ENCODE measurements around the gene DNASE1L2.

DNA sequence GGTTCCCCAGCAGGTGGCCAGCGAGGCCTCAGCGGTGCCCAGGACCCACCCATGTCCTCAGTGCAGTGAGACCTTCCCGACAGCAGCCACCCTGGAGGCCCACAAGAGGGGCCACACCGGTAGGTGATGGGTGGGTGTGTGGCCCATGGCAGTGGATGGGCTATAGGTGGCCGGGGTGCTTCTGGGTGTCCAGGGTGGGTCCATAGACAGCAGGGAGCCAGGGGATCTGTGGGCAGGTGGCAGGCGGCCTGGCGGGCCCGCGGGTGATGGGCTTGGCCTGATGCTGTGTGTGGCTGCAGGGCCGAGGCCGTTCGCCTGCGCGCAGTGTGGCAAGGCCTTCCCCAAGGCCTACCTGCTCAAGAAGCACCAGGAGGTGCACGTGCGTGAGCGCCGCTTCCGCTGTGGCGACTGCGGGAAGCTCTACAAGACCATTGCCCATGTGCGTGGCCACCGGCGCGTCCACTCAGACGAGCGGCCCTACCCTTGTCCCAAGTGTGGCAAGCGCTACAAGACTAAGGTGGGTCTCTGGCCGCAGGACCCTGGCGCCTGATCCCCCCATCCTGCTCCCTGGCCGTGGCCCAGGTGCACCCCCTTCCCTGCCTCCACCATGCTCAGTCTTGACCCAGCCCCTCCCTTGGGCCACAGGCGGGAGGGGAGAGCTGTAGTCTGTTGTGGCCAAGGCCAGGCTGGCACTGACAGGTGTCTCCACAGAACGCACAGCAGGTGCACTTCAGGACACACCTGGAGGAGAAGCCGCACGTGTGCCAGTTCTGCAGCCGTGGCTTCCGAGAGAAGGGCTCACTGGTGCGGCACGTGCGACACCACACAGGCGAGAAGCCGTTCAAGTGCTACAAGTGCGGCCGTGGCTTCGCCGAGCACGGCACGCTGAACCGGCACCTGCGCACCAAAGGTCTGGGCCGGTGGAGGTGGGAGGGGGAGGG is 2.1 kb upstream of the DNASE1L2 start:
- TF ChIP-seq RAD21 (IDR thresholded peaks at IDR 0.05; ENCODE audit: low read depth): no peak
- TF ChIP-seq, protein P1, sequence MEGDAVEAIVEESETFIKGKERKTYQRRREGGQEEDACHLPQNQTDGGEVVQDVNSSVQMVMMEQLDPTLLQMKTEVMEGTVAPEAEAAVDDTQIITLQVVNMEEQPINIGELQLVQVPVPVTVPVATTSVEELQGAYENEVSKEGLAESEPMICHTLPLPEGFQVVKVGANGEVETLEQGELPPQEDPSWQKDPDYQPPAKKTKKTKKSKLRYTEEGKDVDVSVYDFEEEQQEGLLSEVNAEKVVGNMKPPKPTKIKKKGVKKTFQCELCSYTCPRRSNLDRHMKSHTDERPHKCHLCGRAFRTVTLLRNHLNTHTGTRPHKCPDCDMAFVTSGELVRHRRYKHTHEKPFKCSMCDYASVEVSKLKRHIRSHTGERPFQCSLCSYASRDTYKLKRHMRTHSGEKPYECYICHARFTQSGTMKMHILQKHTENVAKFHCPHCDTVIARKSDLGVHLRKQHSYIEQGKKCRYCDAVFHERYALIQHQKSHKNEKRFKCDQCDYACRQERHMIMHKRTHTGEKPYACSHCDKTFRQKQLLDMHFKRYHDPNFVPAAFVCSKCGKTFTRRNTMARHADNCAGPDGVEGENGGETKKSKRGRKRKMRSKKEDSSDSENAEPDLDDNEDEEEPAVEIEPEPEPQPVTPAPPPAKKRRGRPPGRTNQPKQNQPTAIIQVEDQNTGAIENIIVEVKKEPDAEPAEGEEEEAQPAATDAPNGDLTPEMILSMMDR (IDR thresholded peaks at IDR 0.05 in 2 of 3, conservative IDR thresholded peaks at IDR 0.05 in 1 of 3; ENCODE audit: borderline replicate concordance in 1 of 3, insufficient read depth in 1 of 3, low read depth in 2 of 3, low read length in 2 of 3): 0 out of 6 replicates have a peak, but pooled peaks of 1 of the 3 experiments have one; percentile 5
- TF ChIP-seq POLR2A (IDR thresholded peaks at IDR 0.05; ENCODE audit: borderline replicate concordance, extremely low read depth, insufficient read depth, insufficient read length): no peak
- TF ChIP-seq SIN3A (IDR thresholded peaks at IDR 0.05; ENCODE audit: low read depth): no peak
- TF ChIP-seq, protein P2, sequence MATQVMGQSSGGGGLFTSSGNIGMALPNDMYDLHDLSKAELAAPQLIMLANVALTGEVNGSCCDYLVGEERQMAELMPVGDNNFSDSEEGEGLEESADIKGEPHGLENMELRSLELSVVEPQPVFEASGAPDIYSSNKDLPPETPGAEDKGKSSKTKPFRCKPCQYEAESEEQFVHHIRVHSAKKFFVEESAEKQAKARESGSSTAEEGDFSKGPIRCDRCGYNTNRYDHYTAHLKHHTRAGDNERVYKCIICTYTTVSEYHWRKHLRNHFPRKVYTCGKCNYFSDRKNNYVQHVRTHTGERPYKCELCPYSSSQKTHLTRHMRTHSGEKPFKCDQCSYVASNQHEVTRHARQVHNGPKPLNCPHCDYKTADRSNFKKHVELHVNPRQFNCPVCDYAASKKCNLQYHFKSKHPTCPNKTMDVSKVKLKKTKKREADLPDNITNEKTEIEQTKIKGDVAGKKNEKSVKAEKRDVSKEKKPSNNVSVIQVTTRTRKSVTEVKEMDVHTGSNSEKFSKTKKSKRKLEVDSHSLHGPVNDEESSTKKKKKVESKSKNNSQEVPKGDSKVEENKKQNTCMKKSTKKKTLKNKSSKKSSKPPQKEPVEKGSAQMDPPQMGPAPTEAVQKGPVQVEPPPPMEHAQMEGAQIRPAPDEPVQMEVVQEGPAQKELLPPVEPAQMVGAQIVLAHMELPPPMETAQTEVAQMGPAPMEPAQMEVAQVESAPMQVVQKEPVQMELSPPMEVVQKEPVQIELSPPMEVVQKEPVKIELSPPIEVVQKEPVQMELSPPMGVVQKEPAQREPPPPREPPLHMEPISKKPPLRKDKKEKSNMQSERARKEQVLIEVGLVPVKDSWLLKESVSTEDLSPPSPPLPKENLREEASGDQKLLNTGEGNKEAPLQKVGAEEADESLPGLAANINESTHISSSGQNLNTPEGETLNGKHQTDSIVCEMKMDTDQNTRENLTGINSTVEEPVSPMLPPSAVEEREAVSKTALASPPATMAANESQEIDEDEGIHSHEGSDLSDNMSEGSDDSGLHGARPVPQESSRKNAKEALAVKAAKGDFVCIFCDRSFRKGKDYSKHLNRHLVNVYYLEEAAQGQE (IDR thresholded peaks at IDR 0.05; ENCODE audit: low read depth): no peak
- TF ChIP-seq, protein P3, sequence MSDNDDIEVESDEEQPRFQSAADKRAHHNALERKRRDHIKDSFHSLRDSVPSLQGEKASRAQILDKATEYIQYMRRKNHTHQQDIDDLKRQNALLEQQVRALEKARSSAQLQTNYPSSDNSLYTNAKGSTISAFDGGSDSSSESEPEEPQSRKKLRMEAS (IDR thresholded peaks at IDR 0.05): no peak
- TF ChIP-seq EGR1 (IDR thresholded peaks at IDR 0.05; ENCODE audit: low read depth): no peak
- TF ChIP-seq CEBPB (IDR thresholded peaks at IDR 0.05; ENCODE audit: low read depth): no peak
- TF ChIP-seq EZH2 (IDR thresholded peaks at IDR 0.05): no peak
- no peak for TF ChIP-seq POLR2AphosphoS5 (IDR thresholded peaks at IDR 0.05; ENCODE audit: low read depth, low read length)
- TF ChIP-seq EZH2phosphoT487 (IDR thresholded peaks at IDR 0.05; ENCODE audit: borderline replicate concordance): no peak
- no peak for TF ChIP-seq JUND (IDR thresholded peaks at IDR 0.05)
- no peak for TF ChIP-seq ZNF274 (IDR thresholded peaks at IDR 0.05; ENCODE audit: low read depth, low read length)
- TF ChIP-seq TCF7L2 (IDR thresholded peaks at IDR 0.05; ENCODE audit: borderline replicate concordance, extremely low read depth, insufficient read depth, insufficient read length): no peak

Data from HCT116 (cell line).